ENCODE measurements around the gene SMPDL3B.

Gene SMPDL3B

GRCh38 chr1:27979859-27980201 lies 45.0 kb downstream of the SMPDL3B start:
- POLR2A ChIA-PET (ENCODE audit: low non-redundant PET) = no interaction called here
- CTCF ChIA-PET = interaction anchor here (0.6 to 3.8 kb wide), 6 partner anchors 8 to 846 kb away, joined by 3 to 26 read pairs (median 4); no protein-coding TSS in a partner anchor
- no peak for DNase-seq (ENCODE audit: low spot score)
- H3K27ac ChIP-seq = no peak overlapping the region
- TF ChIP-seq, protein P1, sequence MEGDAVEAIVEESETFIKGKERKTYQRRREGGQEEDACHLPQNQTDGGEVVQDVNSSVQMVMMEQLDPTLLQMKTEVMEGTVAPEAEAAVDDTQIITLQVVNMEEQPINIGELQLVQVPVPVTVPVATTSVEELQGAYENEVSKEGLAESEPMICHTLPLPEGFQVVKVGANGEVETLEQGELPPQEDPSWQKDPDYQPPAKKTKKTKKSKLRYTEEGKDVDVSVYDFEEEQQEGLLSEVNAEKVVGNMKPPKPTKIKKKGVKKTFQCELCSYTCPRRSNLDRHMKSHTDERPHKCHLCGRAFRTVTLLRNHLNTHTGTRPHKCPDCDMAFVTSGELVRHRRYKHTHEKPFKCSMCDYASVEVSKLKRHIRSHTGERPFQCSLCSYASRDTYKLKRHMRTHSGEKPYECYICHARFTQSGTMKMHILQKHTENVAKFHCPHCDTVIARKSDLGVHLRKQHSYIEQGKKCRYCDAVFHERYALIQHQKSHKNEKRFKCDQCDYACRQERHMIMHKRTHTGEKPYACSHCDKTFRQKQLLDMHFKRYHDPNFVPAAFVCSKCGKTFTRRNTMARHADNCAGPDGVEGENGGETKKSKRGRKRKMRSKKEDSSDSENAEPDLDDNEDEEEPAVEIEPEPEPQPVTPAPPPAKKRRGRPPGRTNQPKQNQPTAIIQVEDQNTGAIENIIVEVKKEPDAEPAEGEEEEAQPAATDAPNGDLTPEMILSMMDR (conservative IDR thresholded peaks at IDR 0.05; ENCODE audit: low read depth) = no peak

GRCh38 chr1:27980216-27980845 lies 45.5 kb downstream of the SMPDL3B start:
- CTCF ChIA-PET = interaction anchor here (0.5 to 3.8 kb wide), 3 partner anchors 123 to 398 kb away, joined by 3 to 26 read pairs (median 5); no protein-coding TSS in a partner anchor
- H3K27ac ChIP-seq = no peak overlapping the region
- TF ChIP-seq, protein P1 (conservative IDR thresholded peaks at IDR 0.05; ENCODE audit: low read depth) = no peak
- POLR2A ChIA-PET (ENCODE audit: low non-redundant PET) = no interaction called here
- no peak for DNase-seq (ENCODE audit: low spot score)

- no peak for DNase-seq (ENCODE audit: low spot score)
- POLR2A ChIA-PET (ENCODE audit: low non-redundant PET) = no interaction called here
- CTCF ChIA-PET = interaction anchor here (0.5 to 3.8 kb wide), 3 partner anchors 124 to 397 kb away, joined by 3 to 26 read pairs (median 5); no protein-coding TSS in a partner anchor
- TF ChIP-seq, protein P1 (conservative IDR thresholded peaks at IDR 0.05; ENCODE audit: low read depth) = no peak
- no peak overlapping the region for H3K27ac ChIP-seq
Measured at GRCh38 chr1:27981145-27981544, 46.3 kb downstream of the SMPDL3B start.

GRCh38 chr1:27990920-27991537 lies 56.2 kb downstream of the SMPDL3B start:
- CTCF ChIA-PET = interaction anchor here (0.9 to 1.2 kb wide), 2 partner anchors 17 to 84 kb away, joined by 3 to 5 read pairs; no protein-coding TSS in a partner anchor
- DNase-seq (ENCODE audit: low spot score) = no peak
- H3K27ac ChIP-seq = no peak overlapping the region
- POLR2A ChIA-PET (ENCODE audit: low non-redundant PET) = no interaction called here
- TF ChIP-seq, protein P1 (conservative IDR thresholded peaks at IDR 0.05; ENCODE audit: low read depth) = no peak

GRCh38 chr1:27992276-27992675 lies 57.5 kb downstream of the SMPDL3B start:
- ChIA-PET POLR2A (ENCODE audit: low non-redundant PET) (no interaction called here), CTCF (interaction anchor here (0.6 to 1.0 kb wide), 2 partner anchors 13 to 402 kb away, joined by 3 read pairs; no protein-coding TSS in a partner anchor)
- DNase-seq (ENCODE audit: low spot score) = no peak
- H3K27ac ChIP-seq = no peak overlapping the region
- TF ChIP-seq, protein P1 (conservative IDR thresholded peaks at IDR 0.05; ENCODE audit: low read depth) = no peak

DNA sequence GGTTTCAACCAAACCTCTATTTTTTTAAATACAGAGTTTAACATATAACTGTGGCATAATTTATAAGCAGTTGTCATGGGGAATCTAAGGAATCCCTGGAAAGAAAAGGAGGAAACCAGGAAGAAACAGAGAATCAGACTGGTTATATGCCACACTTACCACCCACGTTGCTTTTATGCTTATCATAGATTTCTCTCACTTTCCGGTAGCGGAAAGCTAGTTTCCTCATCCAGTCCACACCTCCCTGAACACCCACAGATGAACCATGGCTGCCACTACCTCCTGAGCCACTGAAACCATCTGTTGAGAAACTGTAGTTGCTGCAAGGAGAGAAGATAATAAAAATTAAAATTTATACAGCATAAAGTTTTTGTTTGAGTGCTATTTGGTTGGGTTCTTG lies 58.4 kb downstream of the SMPDL3B start:
- TF ChIP-seq, protein P1 (conservative IDR thresholded peaks at IDR 0.05; ENCODE audit: low read depth) = no peak
- DNase-seq (ENCODE audit: low spot score) = no peak
- CTCF ChIA-PET = interaction anchor here (1.0 to 1.4 kb wide), 2 partner anchors 14 to 136 kb away, joined by 3 to 4 read pairs; no protein-coding TSS in a partner anchor
- no peak overlapping the region for H3K27ac ChIP-seq
- POLR2A ChIA-PET (ENCODE audit: low non-redundant PET) = interaction anchor here (0.5 kb wide), 1 partner anchor 10 kb away, joined by 3 read pairs; no protein-coding TSS in a partner anchor

Data from RWPE1 (cell line).